ENCODE data around the gene PAM16.

PAM16 gene

DNA sequence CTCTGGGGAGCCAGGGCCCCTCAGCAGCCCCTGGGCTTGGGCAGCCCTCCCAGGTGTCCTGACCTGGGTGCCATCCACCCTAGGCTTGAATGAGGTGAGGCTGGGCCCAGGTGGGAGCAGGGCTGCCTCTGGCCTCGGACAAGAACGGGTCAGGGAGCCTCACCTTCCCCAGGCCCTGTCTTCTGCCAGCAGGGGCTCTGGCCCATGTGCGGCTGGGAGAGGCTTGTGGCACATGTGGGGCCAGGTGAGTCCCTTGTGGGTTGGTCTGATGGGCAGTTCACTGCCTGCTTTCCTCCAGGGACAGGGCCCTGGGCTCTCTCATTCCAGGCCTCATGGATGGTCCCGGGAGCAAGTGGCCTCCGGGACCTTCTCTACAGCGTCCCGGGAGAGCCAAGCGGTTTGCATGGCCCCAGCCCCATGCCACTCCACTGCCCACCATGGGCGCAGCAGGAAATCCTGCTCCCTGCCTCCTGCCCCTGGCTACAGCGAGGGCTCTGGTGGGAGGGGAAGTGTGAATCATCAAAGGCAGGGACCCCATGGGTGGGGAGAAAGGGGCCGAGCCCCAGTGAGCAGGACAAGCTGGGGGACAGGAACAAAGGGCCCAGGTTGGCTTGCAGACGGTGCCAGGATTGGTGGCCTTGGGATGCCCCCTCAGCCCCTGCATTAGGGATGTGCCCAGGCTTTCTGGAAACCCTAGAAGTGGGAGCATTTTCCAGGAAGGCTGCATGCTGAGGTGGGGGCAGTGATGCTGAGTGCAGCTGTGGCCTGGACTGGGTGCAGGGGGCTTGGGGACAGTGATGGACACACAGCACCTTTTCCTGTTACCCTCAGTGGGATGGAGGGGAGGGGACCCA lies 32.7 kb upstream of the PAM16 start:
- DNase-seq = no peak

DNA sequence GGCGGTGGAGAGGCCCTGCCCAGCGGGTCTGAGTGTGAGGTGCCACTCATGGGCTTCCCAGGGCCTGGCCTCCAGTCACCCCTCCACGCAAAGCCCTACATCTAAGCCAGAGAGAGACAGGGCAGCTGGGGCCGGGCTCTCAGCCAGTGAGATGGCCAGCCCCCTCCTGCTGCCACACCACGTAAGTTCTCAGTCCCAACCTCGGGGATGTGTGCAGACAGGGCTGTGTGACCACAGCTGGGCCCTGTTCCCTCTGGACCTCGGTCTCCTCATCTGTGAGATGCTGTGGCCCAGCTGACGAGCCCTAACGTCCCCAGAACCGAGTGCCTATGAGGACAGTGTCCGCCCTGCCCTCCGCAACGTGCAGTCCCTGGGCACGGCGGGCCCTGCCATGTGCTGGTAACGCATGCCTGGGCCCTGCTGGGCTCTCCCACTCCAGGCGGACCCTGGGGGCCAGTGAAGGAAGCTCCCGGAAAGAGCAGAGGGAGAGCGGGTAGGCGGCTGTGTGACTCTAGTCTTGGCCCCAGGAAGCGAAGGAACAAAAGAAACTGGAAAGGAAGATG lies 31.8 kb upstream of the PAM16 start:
- DNase-seq = no peak

DNA sequence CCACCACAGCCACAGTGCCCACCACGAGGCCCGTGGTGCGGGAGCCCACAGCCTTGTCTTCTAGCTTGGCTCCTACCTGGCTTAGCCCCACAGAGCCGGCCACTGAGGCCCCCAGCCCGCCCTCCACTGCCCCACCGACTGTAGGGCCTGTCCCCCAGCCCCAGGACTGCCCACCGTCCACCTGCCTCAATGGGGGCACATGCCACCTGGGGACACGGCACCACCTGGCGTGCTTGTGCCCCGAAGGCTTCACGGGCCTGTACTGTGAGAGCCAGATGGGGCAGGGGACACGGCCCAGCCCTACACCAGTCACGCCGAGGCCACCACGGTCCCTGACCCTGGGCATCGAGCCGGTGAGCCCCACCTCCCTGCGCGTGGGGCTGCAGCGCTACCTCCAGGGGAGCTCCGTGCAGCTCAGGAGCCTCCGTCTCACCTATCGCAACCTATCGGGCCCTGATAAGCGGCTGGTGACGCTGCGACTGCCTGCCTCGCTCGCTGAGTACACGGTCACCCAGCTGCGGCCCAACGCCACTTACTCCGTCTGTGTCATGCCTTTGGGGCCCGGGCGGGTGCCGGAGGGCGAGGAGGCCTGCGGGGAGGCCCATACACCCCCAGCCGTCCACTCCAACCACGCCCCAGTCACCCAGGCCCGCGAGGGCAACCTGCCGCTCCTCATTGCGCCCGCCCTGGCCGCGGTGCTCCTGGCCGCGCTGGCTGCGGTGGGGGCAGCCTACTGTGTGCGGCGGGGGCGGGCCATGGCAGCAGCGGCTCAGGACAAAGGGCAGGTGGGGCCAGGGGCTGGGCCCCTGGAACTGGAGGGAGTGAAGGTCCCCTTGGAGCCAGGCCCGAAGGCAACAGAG lies 31.0 kb upstream of the PAM16 start:
- no peak for DNase-seq

DNA sequence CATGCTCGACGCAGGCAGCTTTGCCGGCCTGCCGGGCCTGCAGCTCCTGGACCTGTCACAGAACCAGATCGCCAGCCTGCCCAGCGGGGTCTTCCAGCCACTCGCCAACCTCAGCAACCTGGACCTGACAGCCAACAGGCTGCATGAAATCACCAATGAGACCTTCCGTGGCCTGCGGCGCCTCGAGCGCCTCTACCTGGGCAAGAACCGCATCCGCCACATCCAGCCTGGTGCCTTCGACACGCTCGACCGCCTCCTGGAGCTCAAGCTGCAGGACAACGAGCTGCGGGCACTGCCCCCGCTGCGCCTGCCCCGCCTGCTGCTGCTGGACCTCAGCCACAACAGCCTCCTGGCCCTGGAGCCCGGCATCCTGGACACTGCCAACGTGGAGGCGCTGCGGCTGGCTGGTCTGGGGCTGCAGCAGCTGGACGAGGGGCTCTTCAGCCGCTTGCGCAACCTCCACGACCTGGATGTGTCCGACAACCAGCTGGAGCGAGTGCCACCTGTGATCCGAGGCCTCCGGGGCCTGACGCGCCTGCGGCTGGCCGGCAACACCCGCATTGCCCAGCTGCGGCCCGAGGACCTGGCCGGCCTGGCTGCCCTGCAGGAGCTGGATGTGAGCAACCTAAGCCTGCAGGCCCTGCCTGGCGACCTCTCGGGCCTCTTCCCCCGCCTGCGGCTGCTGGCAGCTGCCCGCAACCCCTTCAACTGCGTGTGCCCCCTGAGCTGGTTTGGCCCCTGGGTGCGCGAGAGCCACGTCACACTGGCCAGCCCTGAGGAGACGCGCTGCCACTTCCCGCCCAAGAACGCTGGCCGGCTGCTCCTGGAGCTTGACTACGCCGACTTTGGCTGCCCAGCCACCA lies 30.2 kb upstream of the PAM16 start:
- no peak for DNase-seq

DNA sequence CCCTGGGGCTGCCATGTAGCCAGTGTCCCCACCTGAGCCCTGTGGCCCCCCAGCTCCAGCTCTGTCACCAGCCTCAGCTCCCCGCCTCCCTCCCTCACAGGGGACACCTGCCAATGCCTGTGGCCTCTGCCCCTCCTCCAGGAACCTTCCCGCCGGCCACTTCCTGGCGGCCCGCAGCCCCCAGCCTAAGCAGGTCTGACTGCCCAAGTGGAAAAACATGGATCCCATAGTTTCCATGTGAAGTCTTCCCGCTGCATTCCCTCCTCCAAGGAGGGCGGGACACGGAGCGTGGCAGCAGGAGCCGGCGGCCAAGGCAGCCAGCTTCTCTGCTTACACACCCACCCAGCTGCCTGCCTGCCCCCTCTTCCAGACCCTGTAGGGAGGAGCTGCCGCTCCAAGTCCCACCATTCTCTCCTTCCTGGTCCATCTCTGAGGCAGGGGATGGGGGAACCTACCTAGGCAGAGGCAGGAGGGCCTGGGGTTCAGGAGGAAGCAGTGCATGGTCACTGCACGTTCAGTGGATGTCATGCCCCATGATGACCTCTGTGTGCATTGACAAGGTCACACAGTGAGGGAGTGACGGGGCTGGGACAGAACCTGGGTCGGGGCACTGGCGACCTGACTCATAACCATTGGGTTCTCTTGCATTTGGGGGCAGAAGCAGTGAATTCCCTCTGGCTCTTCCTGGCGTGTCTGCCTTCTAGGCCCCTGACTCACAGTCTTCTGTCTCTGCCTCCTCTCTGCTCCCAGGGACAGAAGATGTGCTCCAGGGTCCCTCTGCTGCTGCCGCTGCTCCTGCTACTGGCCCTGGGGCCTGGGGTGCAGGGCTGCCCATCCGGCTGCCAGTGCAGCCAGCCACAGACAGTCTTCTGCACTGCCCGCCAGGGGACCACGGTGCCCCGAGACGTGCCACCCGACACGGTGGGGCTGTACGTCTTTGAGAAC lies 29.3 kb upstream of the PAM16 start:
- DNase-seq = no peak

DNA sequence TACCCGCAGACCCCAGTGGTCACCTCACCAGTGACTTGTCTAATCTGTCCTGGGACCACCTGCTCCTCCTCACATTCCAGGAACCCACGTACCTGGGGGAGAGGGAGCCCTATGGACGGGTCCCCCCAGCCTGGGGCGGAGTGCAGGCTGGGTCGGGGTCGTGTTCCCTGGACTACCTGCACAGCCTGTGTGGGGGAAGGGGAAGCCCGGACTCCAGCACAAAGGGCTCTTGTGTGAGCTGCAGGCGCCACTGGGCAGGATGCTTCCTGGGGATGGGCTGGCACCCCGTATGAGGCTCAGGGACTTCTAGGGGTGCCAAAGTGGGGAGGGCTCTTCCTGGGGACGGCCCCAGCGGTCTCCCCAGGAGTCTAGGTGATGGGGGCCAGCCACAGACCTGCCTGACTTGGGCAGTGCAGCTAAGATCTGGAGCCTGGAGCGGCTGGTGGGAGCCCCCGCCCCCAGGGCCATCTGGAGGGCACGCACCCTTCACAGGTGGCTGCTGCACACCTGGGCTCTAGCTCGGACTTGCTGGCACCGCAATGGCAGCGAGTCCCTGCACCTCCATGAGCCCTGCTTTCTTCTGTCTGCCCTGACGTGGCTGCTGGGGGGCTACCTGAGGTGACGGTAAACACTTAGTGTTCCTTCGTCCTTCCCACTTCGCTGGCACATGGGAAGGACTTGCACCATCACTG lies 28.0 kb upstream of the PAM16 start:
- DNase-seq = no peak

DNA sequence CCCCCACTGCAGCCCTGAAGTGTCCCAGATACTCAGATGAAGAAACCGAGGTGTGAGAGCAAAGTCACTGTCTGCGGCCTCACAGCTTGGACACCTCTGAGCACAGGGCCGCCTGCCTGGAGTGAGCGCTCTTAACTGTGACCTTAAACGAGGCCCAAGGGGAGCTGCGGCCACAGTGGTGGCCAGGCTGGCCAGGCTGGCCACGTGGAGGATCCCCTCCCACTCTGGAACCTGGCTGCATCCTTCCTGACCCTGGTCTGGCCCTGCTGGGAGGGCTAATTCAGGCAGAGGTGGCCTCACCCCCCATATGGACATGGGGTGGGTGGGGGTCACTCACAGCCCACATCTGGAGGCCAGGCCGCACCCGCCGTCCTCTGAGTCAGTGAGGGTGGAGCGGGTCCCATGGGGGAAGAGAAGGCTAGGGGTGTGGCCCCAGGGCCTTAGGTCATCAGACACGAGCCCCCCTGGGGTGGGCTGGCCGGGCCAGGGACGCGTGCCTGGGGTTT lies 27.1 kb upstream of the PAM16 start:
- DNase-seq = no peak

DNA sequence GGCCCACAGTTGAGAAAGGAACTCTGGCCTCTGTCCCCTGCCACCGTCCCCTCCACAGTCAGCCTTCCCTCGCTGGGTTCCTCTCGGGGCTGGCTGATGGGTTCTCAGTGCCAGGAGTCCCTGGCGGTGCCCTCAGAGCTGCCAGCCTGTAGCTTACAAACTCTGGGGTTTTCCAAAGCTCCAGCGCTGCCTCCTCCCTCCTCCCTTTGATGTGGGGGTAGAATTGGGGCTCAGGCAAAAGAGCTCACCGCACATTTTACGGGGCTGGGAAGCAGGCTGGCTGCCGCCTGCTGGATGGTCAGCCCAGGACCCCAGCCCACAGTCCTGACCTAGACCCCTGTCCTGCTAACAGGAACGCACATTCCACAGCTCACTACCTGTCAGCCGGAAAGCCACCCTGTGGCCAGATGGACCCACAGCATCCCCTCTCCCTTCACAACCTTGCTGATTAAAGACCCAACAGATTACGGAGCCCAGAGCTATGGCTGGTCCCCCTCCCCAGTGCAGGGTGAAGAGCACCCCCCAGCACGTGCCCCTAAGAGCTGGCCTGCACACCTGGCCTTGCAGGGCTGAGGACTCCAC lies 26.5 kb upstream of the PAM16 start:
- no peak for DNase-seq

DNA sequence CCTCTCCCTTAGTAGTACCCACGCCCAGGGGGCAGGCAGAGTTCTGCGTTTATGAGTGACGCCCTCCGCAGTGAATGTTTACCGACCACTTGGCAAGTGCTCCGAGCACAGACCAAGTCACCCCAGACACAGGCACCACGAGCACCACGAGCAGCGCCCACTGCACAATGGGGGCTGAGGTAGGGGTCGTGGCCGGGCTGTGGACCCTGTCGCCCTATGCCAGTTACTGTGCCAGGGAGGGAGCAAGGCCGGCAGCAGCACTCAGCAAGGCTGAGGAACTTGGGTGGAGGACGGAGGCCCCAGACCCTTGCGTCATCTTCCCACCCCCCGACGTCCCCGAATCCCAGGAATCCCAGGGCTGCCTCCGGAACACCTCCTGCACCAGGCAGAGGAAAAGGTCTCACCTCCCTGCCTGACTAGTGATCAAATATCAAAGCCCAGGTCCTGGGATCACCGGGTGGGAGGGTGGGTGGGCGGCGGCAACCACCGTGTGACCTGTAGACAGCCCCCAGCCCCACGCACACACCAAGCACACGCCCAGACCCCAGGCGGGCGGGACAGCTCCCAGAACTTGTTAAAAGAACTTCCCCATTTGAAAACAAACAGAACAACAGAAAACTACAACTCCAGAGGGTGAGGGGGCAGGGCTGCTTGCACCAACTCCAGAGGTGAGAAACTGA lies 25.9 kb upstream of the PAM16 start:
- DNase-seq = no peak

DNA sequence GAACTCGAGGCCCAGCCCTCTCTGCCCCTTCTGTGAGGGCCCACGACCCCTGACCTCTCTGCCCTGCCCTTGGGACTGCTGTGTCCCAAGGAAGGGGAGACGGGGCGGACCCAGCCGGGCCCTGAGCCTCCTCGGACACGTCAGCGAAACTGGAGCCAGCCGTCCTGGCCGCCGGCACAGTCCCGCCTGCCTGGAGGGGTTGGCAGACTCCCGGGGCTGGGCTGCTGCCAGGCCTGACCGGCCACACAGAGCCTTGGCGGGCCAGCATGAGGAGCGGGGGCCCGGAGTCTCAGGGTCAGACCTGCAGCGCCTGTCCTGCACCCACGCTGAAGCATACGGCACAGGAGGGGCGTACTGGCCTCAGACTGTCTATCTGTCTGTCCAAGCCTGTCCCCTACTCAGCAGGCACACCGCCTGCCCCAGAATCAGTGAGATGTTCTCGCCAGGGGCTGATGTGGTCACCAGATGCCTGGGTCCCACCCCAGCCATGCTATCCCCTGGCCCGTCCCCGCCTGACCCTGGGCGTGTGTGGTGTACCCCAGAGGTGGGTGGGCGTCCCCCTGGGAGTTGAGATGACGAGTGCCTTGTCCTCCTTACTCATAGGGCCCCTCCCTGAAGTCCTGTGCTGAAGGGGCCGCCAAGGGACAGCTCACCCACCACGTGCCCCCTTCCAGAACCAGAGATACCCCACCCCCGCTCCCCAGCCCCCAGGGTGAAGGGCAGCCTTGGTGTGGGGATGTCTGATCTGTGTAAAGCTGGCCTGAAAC lies 25.2 kb upstream of the PAM16 start:
- DNase-seq = no peak

DNA sequence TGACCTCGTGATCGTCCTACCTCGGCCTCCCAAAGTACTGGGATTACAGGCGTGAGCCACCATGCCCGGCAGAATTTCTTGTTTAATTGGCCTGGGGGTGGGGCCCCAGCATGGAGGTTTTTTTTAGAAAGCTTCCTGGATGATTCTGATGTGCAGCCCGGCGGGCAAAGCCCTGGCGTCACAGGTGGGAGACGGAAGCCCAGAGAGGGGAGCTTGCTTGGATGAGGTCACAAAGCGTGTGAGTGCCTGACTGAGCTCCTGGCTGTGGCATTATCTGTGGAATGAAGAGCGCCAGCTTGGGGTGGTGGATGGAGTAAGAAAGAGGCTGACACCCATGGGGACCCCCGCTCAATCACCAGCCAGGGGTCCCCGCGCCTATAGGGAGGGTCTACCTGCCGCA lies 24.6 kb upstream of the PAM16 start:
- no peak for DNase-seq

DNA sequence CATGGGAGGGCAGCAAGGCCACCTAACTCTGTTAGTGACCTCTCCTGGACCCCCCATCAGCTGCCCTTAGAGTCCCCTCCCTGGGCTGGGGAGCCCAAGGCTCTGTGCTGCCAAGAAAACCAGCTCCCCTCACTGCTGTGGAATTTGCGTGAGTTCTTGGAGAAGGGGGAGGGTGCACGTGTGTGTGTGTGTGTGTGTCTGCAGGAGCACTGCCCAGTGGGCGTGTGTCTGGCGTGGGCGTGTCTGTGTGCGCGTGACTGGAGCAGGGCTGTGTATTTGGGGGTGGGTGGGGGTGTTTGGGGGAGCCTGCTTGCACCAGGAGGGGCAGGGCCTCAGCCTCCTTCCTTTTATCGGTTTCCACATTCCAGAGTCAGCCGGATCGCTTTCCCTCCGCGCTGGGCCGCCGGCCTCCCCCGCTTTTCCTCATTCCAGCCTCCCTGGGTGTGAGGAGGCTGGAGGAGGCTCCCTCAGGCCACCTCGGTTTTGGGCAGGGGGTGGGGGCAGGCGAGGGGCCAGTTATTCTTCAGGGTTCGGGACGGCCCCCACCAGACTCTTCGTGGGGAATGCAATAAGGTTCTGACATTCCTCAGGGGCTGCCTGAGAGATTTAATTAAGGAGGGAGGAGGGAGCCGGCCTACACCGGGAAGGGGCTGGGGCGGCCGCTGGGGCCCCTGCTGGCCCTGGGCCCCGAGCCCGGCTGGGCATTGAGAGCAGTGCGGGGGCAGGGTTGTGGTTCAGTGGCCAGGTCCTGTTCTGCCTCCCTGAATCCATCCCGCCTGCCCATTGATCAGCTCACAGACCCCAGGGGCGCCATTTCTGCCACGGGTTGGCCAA lies 23.0 kb upstream of the PAM16 start:
- no peak for DNase-seq

DNA sequence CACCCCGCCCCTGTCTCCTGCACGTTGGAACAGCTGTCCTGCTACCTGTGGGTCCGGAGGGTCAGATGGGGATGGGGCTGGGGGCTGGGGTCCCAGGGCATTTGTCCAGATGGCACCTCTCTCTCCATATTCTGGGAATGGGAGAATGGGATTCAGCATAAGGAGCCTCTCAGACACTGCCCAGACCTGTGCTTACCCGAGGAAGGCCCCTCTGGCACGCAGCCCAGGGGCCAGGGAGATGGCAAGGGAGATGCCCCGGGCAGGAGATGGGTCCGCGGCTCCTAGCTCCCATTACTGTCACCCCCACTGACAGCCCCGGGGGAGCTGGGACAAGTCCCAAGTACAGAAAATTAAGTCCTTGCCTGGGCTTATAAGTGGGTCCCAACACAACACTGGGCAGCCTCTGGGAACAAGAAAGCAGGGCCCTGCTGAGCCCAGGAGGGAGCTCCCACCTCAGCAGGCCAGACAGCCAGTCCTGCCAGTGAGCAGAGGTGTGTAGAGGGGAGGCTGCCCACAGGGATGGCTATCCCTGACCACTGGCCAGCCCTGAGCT lies 22.3 kb upstream of the PAM16 start:
- no peak for DNase-seq

DNA sequence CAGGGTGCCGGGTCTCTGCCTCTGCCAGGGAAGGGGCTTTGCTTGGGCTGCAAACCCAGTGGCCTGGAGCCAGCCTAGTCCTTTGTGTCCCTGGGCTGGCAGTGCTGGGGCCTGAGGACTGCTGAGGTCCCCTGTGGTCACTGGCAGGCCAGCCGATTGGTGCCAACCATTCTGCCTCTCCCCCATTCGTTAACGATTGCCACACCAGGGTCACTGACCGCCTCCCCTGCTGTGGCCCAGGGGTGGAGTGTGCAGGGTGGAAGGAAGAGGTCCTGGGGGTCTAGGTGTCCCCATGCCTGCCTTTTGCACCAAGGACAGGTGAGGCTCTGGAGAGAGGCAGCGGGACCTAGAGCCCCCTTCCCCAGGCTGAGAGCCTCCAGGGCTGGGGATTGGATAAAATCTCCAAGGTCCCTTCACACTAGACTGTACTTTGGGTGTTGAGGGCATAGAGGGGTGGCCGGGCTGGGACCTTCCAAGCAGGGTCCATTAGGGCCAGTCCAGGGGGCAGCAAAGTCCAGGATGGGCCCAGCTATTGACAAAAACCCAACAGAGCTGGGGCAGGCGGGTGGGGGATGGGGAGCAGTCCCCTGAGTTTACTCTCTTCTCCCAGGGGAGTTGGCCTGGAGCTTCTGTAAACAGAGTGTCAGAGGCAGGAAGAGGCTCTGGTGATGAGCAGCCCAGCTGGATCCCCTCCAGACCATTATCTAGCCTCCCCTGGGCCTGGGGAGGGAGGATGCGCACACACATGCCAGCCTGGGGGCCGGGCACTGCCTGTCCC lies 21.6 kb upstream of the PAM16 start:
- DNase-seq = no peak

DNA sequence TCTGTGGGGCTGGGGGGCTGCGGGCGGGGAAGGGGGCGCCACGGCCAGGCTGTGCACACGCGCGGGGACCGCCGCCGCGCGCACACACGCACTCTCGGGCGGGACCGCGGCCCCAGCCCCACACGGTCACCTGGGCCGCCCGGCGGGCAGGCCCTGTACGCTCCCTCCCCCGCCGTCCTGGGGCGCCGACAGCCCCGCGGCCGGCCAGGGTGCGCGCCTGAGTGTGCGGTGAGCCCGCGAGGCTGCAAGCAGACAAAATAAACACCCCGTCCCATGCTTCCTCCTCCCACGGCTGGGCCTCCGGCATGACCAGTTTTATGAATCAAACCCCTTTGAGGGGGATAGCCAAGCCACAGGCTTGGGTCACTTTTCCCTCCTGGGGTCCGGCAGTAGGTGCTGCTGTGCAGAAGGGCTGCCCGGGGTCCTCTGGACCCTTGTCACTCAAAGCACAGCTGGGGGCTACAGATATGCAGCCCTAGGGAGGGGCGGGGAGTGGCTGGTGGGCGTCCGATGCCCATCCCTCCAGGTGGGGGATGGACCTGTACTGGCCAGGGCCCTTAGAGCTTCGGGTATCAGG lies 21.0 kb upstream of the PAM16 start:
- no peak for DNase-seq

DNA sequence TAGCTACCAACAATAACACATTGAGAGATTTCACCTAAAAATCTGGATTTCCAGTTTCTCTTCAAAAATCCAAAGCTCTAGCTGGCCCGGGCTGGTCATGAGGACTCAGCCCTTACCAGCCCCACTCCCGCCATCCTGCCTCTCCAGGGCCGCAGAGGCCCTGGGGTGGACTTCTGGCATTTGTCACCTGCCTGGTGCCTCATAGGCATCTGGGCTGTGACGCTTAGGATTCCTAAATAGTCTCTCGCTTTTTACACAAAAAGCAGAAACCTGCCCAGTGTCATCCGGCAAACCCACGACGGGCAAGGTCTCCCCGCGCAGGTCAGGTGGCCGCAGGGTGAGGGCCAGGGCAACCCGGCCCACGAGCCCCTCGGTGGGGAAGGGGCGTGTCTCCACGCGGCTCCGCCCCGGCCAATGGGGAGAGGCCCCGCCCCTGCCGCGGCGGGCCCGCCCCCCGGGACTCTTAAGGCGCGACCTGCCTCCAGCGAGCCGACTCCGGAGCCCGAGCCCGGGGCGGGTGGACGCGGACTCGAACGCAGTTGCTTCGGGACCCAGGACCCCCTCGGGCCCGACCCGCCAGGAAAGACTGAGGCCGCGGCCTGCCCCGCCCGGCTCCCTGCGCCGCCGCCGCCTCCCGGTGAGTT lies 20.4 kb upstream of the PAM16 start, which contains the start of gene VASN:
VASN (plus strand) TSS at position 492 of the 644 bp plus-strand sequence. CDS start 9,030 bp downstream, outside the sequence.
- peak; percentile 56 for DNase-seq

Measured in activated CD4-positive, alpha-beta T cell treated with anti-CD3 and anti-CD28 coated beads, Interleukin-2, amount 50 U/mL, for 16 hours (primary cell).